Measurements from ENCODE around the gene C1orf116.

The C1orf116 gene

GRCh38 chr1:207055386-207056001, 22.9 kb upstream of the C1orf116 start:
- TF ChIP-seq ZC3H10 (CRISPR knock-in tag; IDR thresholded peaks at IDR 0.05) (no peak), ZNF8 (CRISPR knock-in tag; IDR thresholded peaks at IDR 0.05) (no peak), ZNF70 (CRISPR knock-in tag; IDR thresholded peaks at IDR 0.05) (no peak), TCF4 (CRISPR knock-in tag; IDR thresholded peaks at IDR 0.05; ENCODE audit: borderline replicate concordance) (no peak), SNAI2 (CRISPR knock-in tag; IDR thresholded peaks at IDR 0.05) (no peak), TSHZ2 (CRISPR knock-in tag; IDR thresholded peaks at IDR 0.05) (no peak), GLIS3 (CRISPR knock-in tag; IDR thresholded peaks at IDR 0.05) (no peak), ZFP30 (CRISPR knock-in tag; IDR thresholded peaks at IDR 0.05) (no peak), PATZ1 (CRISPR knock-in tag; IDR thresholded peaks at IDR 0.05; ENCODE audit: borderline replicate concordance) (no peak), CSRNP3 (CRISPR knock-in tag; IDR thresholded peaks at IDR 0.05) (no peak), ESRRG (CRISPR knock-in tag; IDR thresholded peaks at IDR 0.05) (no peak), BACH2 (CRISPR knock-in tag; IDR thresholded peaks at IDR 0.05; ENCODE audit: borderline replicate concordance) (no peak), ARNTL (CRISPR knock-in tag; IDR thresholded peaks at IDR 0.05; ENCODE audit: borderline replicate concordance, low read depth) (no peak), CREB5 (CRISPR knock-in tag; IDR thresholded peaks at IDR 0.05; ENCODE audit: low read depth) (no peak), ISL1 (CRISPR knock-in tag; IDR thresholded peaks at IDR 0.05) (no peak), RARB (CRISPR knock-in tag; IDR thresholded peaks at IDR 0.05) (no peak)
- TF ChIP-seq, protein P1, sequence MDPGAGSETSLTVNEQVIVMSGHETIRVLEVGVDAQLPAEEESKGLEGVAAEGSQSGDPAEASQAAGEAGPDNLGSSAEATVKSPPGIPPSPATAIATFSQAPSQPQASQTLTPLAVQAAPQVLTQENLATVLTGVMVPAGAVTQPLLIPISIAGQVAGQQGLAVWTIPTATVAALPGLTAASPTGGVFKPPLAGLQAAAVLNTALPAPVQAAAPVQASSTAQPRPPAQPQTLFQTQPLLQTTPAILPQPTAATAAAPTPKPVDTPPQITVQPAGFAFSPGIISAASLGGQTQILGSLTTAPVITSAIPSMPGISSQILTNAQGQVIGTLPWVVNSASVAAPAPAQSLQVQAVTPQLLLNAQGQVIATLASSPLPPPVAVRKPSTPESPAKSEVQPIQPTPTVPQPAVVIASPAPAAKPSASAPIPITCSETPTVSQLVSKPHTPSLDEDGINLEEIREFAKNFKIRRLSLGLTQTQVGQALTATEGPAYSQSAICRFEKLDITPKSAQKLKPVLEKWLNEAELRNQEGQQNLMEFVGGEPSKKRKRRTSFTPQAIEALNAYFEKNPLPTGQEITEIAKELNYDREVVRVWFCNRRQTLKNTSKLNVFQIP (CRISPR knock-in tag; IDR thresholded peaks at IDR 0.05; ENCODE audit: borderline replicate concordance, low read depth): no peak

DNA sequence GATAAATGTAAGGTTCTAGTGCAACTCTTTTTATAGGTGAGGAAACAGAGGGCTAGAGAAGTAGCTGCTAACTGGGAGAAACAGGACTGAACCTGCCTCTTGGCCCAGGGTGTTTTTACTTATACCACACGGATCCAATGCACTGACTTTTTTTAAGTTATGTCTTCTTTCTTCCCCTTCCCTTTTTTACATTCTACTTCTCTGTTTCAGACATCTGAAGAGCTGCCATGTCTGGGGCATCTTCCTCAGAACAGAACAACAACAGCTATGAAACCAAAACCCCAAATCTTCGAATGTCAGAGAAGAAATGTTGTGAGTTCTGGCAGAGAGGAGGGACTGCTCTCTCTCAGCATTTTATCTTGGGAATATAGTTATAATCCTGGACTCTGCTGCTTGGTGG, 21.9 kb upstream of the C1orf116 start:
- TF ChIP-seq PATZ1 (CRISPR knock-in tag; IDR thresholded peaks at IDR 0.05; ENCODE audit: borderline replicate concordance) (no peak), OSR1 (CRISPR knock-in tag; IDR thresholded peaks at IDR 0.05) (no peak), TCF4 (CRISPR knock-in tag; IDR thresholded peaks at IDR 0.05; ENCODE audit: borderline replicate concordance) (no peak), ZFP3 (CRISPR knock-in tag; IDR thresholded peaks at IDR 0.05) (no peak), CSDC2 (CRISPR knock-in tag; IDR thresholded peaks at IDR 0.05) (no peak), CSRNP3 (CRISPR knock-in tag; IDR thresholded peaks at IDR 0.05) (no peak), ESRRG (CRISPR knock-in tag; IDR thresholded peaks at IDR 0.05) (no peak), ISL1 (CRISPR knock-in tag; IDR thresholded peaks at IDR 0.05) (no peak), ZNF8 (CRISPR knock-in tag; IDR thresholded peaks at IDR 0.05) (no peak), ZNF70 (CRISPR knock-in tag; IDR thresholded peaks at IDR 0.05) (no peak), ZC3H10 (CRISPR knock-in tag; IDR thresholded peaks at IDR 0.05) (no peak), PPARA (CRISPR knock-in tag; IDR thresholded peaks at IDR 0.05; ENCODE audit: borderline replicate concordance) (no peak), RARB (CRISPR knock-in tag; IDR thresholded peaks at IDR 0.05) (no peak), SNAI2 (CRISPR knock-in tag; IDR thresholded peaks at IDR 0.05) (no peak), ARNTL (CRISPR knock-in tag; IDR thresholded peaks at IDR 0.05; ENCODE audit: borderline replicate concordance, low read depth) (no peak), ZNF565 (CRISPR knock-in tag; conservative IDR thresholded peaks at IDR 0.05; ENCODE audit: low read depth) (no peak), BACH2 (CRISPR knock-in tag; IDR thresholded peaks at IDR 0.05; ENCODE audit: borderline replicate concordance) (no peak), GLIS3 (CRISPR knock-in tag; IDR thresholded peaks at IDR 0.05) (no peak)
- TF ChIP-seq, protein P1 (CRISPR knock-in tag; IDR thresholded peaks at IDR 0.05; ENCODE audit: borderline replicate concordance, low read depth): no peak
- ATAC-seq: no peak

More at GRCh38 chr1:207055386-207056001, 22.9 kb upstream of the C1orf116 start:
- no peak for ATAC-seq

All from SK-N-SH treated with all-trans-retinoic acid at 6 μM for 48 hours (cell line).